ENCODE results near the gene KMO.

The KMO gene

GRCh38 chr1:241532162-241532531, at the start of gene KMO:
Gene KMO, plus strand, starts transcription at chr1:241532378. Its CDS starts 67 bp downstream, at chr1:241532445.
- H3K4me3 ChIP-seq (ENCODE audit: low read length): no peak within 1 kb of the TSS
- peaks cover 3% of the 10 kb centered on the region for H3K4me1 ChIP-seq (ENCODE audit: control insufficient read depth, low read depth, low read length)
- H3K36me3 ChIP-seq (ENCODE audit: control insufficient read depth, low read depth, low read length): no peaks in the 10 kb centered on the region
- H3K27ac ChIP-seq (ENCODE audit: low read length): no peak within 1 kb of the TSS
- no peak within 1 kb of the TSS for H3K9ac ChIP-seq (ENCODE audit: low read length)
- no peaks in the 10 kb centered on the region for H3K9me3 ChIP-seq (ENCODE audit: control insufficient read depth, low read depth, low read length)
- no peaks in the 10 kb centered on the region for H3K27me3 ChIP-seq (ENCODE audit: control insufficient read depth, insufficient read depth, low read length)

- H3K4me3 ChIP-seq (ENCODE audit: low read length): no peak overlapping the region
- no peaks in the 10 kb centered on the region for H3K9me3 ChIP-seq (ENCODE audit: control insufficient read depth, low read depth, low read length)
- H3K9ac ChIP-seq (ENCODE audit: low read length): no peak overlapping the region
- no peak overlapping the region for H3K27ac ChIP-seq (ENCODE audit: low read length)
- no peaks in the 10 kb centered on the region for H3K36me3 ChIP-seq (ENCODE audit: control insufficient read depth, low read depth, low read length)
- no peaks in the 10 kb centered on the region for H3K27me3 ChIP-seq (ENCODE audit: control insufficient read depth, insufficient read depth, low read length)
- H3K4me1 ChIP-seq (ENCODE audit: control insufficient read depth, low read depth, low read length): no peaks in the 10 kb centered on the region
Measured at GRCh38 chr1:241482761-241483250, 49.4 kb upstream of the KMO start.

- Histone ChIP-seq H3K27ac (ENCODE audit: low read length) (no peak overlapping the region), H3K4me3 (ENCODE audit: low read length) (no peak overlapping the region), H3K9me3 (ENCODE audit: control insufficient read depth, low read depth, low read length) (no peaks in the 10 kb centered on the region), H3K36me3 (ENCODE audit: control insufficient read depth, low read depth, low read length) (no peaks in the 10 kb centered on the region), H3K27me3 (ENCODE audit: control insufficient read depth, insufficient read depth, low read length) (no peaks in the 10 kb centered on the region), H3K9ac (ENCODE audit: low read length) (no peak overlapping the region), H3K4me1 (ENCODE audit: control insufficient read depth, low read depth, low read length) (no peaks in the 10 kb centered on the region)
Measured at GRCh38 chr1:241485145-241485544, 47.0 kb upstream of the KMO start.

- Histone ChIP-seq H3K9ac (ENCODE audit: low read length) (no peak overlapping the region), H3K4me3 (ENCODE audit: low read length) (no peak overlapping the region), H3K27ac (ENCODE audit: low read length) (no peak overlapping the region), H3K4me1 (ENCODE audit: control insufficient read depth, low read depth, low read length) (no peaks in the 10 kb centered on the region), H3K36me3 (ENCODE audit: control insufficient read depth, low read depth, low read length) (no peaks in the 10 kb centered on the region), H3K9me3 (ENCODE audit: control insufficient read depth, low read depth, low read length) (no peaks in the 10 kb centered on the region), H3K27me3 (ENCODE audit: control insufficient read depth, insufficient read depth, low read length) (no peaks in the 10 kb centered on the region)
Measured at GRCh38 chr1:241485554-241485992, 46.6 kb upstream of the KMO start.

GRCh38 chr1:241488739-241489138, 43.4 kb upstream of the KMO start:
- Histone ChIP-seq H3K4me1 (ENCODE audit: control insufficient read depth, low read depth, low read length) (no peaks in the 10 kb centered on the region), H3K9me3 (ENCODE audit: control insufficient read depth, low read depth, low read length) (no peaks in the 10 kb centered on the region)

GRCh38 chr1:241495741-241496140, 36.4 kb upstream of the KMO start:
- Histone ChIP-seq H3K36me3 (ENCODE audit: control insufficient read depth, low read depth, low read length) (peaks cover 33% of the 10 kb centered on the region), H3K4me3 (ENCODE audit: low read length) (no peak overlapping the region), H3K27ac (ENCODE audit: low read length) (no peak overlapping the region), H3K9me3 (ENCODE audit: control insufficient read depth, low read depth, low read length) (no peaks in the 10 kb centered on the region), H3K9ac (ENCODE audit: low read length) (no peak overlapping the region), H3K27me3 (ENCODE audit: control insufficient read depth, insufficient read depth, low read length) (no peaks in the 10 kb centered on the region), H3K4me1 (ENCODE audit: control insufficient read depth, low read depth, low read length) (no peaks in the 10 kb centered on the region)

More at GRCh38 chr1:241488739-241489138, 43.4 kb upstream of the KMO start:
- H3K27ac ChIP-seq (ENCODE audit: low read length): no peak overlapping the region
- H3K36me3 ChIP-seq (ENCODE audit: control insufficient read depth, low read depth, low read length): no peaks in the 10 kb centered on the region
- H3K4me3 ChIP-seq (ENCODE audit: low read length): no peak overlapping the region
- H3K27me3 ChIP-seq (ENCODE audit: control insufficient read depth, insufficient read depth, low read length): no peaks in the 10 kb centered on the region
- no peak overlapping the region for H3K9ac ChIP-seq (ENCODE audit: low read length)

- Histone ChIP-seq H3K4me1 (ENCODE audit: control insufficient read depth, low read depth, low read length) (no peaks in the 10 kb centered on the region), H3K36me3 (ENCODE audit: control insufficient read depth, low read depth, low read length) (peaks cover 58% of the 10 kb centered on the region), H3K9ac (ENCODE audit: low read length) (no peak overlapping the region), H3K4me3 (ENCODE audit: low read length) (no peak overlapping the region), H3K27ac (ENCODE audit: low read length) (no peak overlapping the region), H3K9me3 (ENCODE audit: control insufficient read depth, low read depth, low read length) (no peaks in the 10 kb centered on the region), H3K27me3 (ENCODE audit: control insufficient read depth, insufficient read depth, low read length) (no peaks in the 10 kb centered on the region)
Measured at GRCh38 chr1:241499910-241500309, 32.3 kb upstream of the KMO start.

GRCh38 chr1:241503444-241503843, 28.7 kb upstream of the KMO start:
- Histone ChIP-seq H3K4me1 (ENCODE audit: control insufficient read depth, low read depth, low read length) (no peaks in the 10 kb centered on the region), H3K9ac (ENCODE audit: low read length) (no peak overlapping the region), H3K27ac (ENCODE audit: low read length) (no peak overlapping the region), H3K27me3 (ENCODE audit: control insufficient read depth, insufficient read depth, low read length) (no peaks in the 10 kb centered on the region), H3K9me3 (ENCODE audit: control insufficient read depth, low read depth, low read length) (no peaks in the 10 kb centered on the region), H3K4me3 (ENCODE audit: low read length) (no peak overlapping the region), H3K36me3 (ENCODE audit: control insufficient read depth, low read depth, low read length) (peaks cover 68% of the 10 kb centered on the region)

- Histone ChIP-seq H3K9ac (ENCODE audit: low read length) (no peak overlapping the region), H3K27ac (ENCODE audit: low read length) (no peak overlapping the region), H3K36me3 (ENCODE audit: control insufficient read depth, low read depth, low read length) (peaks cover 80% of the 10 kb centered on the region), H3K4me1 (ENCODE audit: control insufficient read depth, low read depth, low read length) (no peaks in the 10 kb centered on the region), H3K27me3 (ENCODE audit: control insufficient read depth, insufficient read depth, low read length) (no peaks in the 10 kb centered on the region), H3K9me3 (ENCODE audit: control insufficient read depth, low read depth, low read length) (no peaks in the 10 kb centered on the region), H3K4me3 (ENCODE audit: low read length) (no peak overlapping the region)
Measured at GRCh38 chr1:241507189-241507863, 24.9 kb upstream of the KMO start.

- H3K27me3 ChIP-seq (ENCODE audit: control insufficient read depth, insufficient read depth, low read length): no peaks in the 10 kb centered on the region
- H3K4me1 ChIP-seq (ENCODE audit: control insufficient read depth, low read depth, low read length): no peaks in the 10 kb centered on the region
- H3K9me3 ChIP-seq (ENCODE audit: control insufficient read depth, low read depth, low read length): no peaks in the 10 kb centered on the region
- no peak overlapping the region for H3K27ac ChIP-seq (ENCODE audit: low read length)
- no peak overlapping the region for H3K9ac ChIP-seq (ENCODE audit: low read length)
- H3K36me3 ChIP-seq (ENCODE audit: control insufficient read depth, low read depth, low read length): peaks cover 39% of the 10 kb centered on the region
- H3K4me3 ChIP-seq (ENCODE audit: low read length): no peak overlapping the region
Measured at GRCh38 chr1:241513378-241513777, 18.8 kb upstream of the KMO start.

GRCh38 chr1:241518476-241519307, 13.5 kb upstream of the KMO start:
- Histone ChIP-seq H3K36me3 (ENCODE audit: control insufficient read depth, low read depth, low read length) (peaks cover 6% of the 10 kb centered on the region), H3K9ac (ENCODE audit: low read length) (peak overlapping the region; percentile 68), H3K27me3 (ENCODE audit: control insufficient read depth, insufficient read depth, low read length) (no peaks in the 10 kb centered on the region), H3K9me3 (ENCODE audit: control insufficient read depth, low read depth, low read length) (no peaks in the 10 kb centered on the region), H3K27ac (ENCODE audit: low read length) (no peak overlapping the region), H3K4me3 (ENCODE audit: low read length) (peak overlapping the region; percentile 92), H3K4me1 (ENCODE audit: control insufficient read depth, low read depth, low read length) (no peaks in the 10 kb centered on the region)
